HEK293 (cell line): ENCODE measurements around the gene RIMS3.

Experiments used
- CTCF ChIA-PET: fragments of 350-600 bp; formaldehyde crosslinking; extraction: SDS; loops from one replicate; lab custom pipeline; 2021; ENCODE audit warnings: antibody characterized with exemption; lab: Yijun Ruan, JAX
- POLR2A ChIA-PET: fragments of 300-600 bp; formaldehyde crosslinking; extraction: SDS; loops from one replicate; lab custom pipeline; 2020; ENCODE audit warnings: antibody characterized with exemption, inconsistent platforms; lab: Yijun Ruan, JAX
- H3K27ac ChIP-seq: fragments of 200-500 bp; sonication (Bioruptor generic); 2 replicates; pipeline ENCODE4 v1.5.1; 2014; ENCODE audit warnings: low read depth, low read length, control low read depth, inconsistent platforms; ENCODE audit errors: extremely low read depth
- H3K36me3 ChIP-seq, 2 experiments: fragments of 200-500 bp in 1 of 2; sonication (Bioruptor generic) in 1 of 2; 1 replicate in 1 of 2; 2 replicates in 1 of 2; pipeline ENCODE4 v1.5.1; 2014 to 2017; ENCODE audit warnings: inconsistent platforms in 2 of 2, low read length in 2 of 2; ENCODE audit not compliant: control insufficient read depth in 2 of 2, insufficient read depth in 1 of 2
- H3K4me1 ChIP-seq: fragments of 200-500 bp; sonication (Bioruptor generic); 2 replicates; pipeline ENCODE4 v1.5.1; 2014; ENCODE audit warnings: mild to moderate bottlenecking, low read length, inconsistent platforms; ENCODE audit not compliant: control insufficient read depth, insufficient read depth
- H3K4me3 ChIP-seq: 2 replicates; pipeline ENCODE4 v1.5.1; 2011; ENCODE audit warnings: low read depth, mild to moderate bottlenecking, control low read depth, low read length, moderate library complexity
- H3K9me3 ChIP-seq: fragments of 200-500 bp; sonication (Bioruptor generic); 2 replicates; pipeline ENCODE4 v1.5.1; 2014; ENCODE audit warnings: low read depth, low read length, inconsistent platforms; ENCODE audit not compliant: control insufficient read depth, insufficient read depth
- EGR2 ChIP-seq: fragments of 450-650 bp; formaldehyde crosslinking; IDR thresholded peaks from 2 replicates; pipeline ENCODE4 v1.5.1; 2016; ENCODE audit warnings: low read depth, missing biosample characterization, missing genetic modification characterization
- KLF1 ChIP-seq: fragments of 450-650 bp; formaldehyde crosslinking; IDR thresholded peaks from 2 replicates; pipeline ENCODE4 v1.5.1; 2016; ENCODE audit warnings: missing biosample characterization, missing genetic modification characterization
- OVOL3 ChIP-seq: fragments of 450-650 bp; formaldehyde crosslinking; IDR thresholded peaks from 2 replicates; pipeline ENCODE4 v1.5.1; 2016; ENCODE audit warnings: missing biosample characterization, missing genetic modification characterization
- TRIM28 ChIP-seq: IDR thresholded peaks from 2 replicates; pipeline ENCODE4 v1.6.1; 2011; ENCODE audit warnings: low read length, control low read depth, borderline replicate concordance
- ZNF140 ChIP-seq: fragments of 450-650 bp; formaldehyde crosslinking; IDR thresholded peaks from 2 replicates; pipeline ENCODE4 v1.5.1; 2016; ENCODE audit warnings: missing biosample characterization, missing genetic modification characterization
- ZNF175 ChIP-seq: fragments of 450-650 bp; formaldehyde crosslinking; IDR thresholded peaks from 2 replicates; pipeline ENCODE4 v1.5.1; 2016; ENCODE audit warnings: missing biosample characterization, missing genetic modification characterization
- ZNF2 ChIP-seq: fragments of 450-650 bp; formaldehyde crosslinking; IDR thresholded peaks from 2 replicates; pipeline ENCODE4 v1.5.1; 2016; ENCODE audit warnings: missing biosample characterization, missing genetic modification characterization
- ZNF23 ChIP-seq: fragments of 450-650 bp; formaldehyde crosslinking; IDR thresholded peaks from 2 replicates; pipeline ENCODE4 v1.5.1; 2016; ENCODE audit warnings: missing biosample characterization, missing genetic modification characterization, borderline replicate concordance
- ZNF248 ChIP-seq: fragments of 450-650 bp; formaldehyde crosslinking; IDR thresholded peaks from 2 replicates; pipeline ENCODE4 v1.5.1; 2017; ENCODE audit warnings: missing biosample characterization, missing genetic modification characterization
- ZNF354C ChIP-seq: fragments of 450-650 bp; formaldehyde crosslinking; IDR thresholded peaks from 2 replicates; pipeline ENCODE4 v1.5.1; 2016; ENCODE audit warnings: missing biosample characterization, missing genetic modification characterization, low read depth, borderline replicate concordance
- ZNF426 ChIP-seq: fragments of 450-650 bp; formaldehyde crosslinking; IDR thresholded peaks from 2 replicates; pipeline ENCODE4 v1.5.1; 2017; ENCODE audit warnings: missing biosample characterization, missing genetic modification characterization, mild to moderate bottlenecking, inconsistent platforms, moderate library complexity
- ZNF501 ChIP-seq: fragments of 450-650 bp; formaldehyde crosslinking; IDR thresholded peaks from 2 replicates; pipeline ENCODE4 v1.5.1; 2016; ENCODE audit warnings: missing biosample characterization, missing genetic modification characterization
- ZNF510 ChIP-seq: fragments of 450-650 bp; formaldehyde crosslinking; IDR thresholded peaks from 2 replicates; pipeline ENCODE4 v1.5.1; 2018; ENCODE audit warnings: mild to moderate bottlenecking, missing genetic modification characterization, missing biosample characterization; ENCODE audit not compliant: insufficient replicate concordance
- ZNF621 ChIP-seq: fragments of 450-650 bp; formaldehyde crosslinking; IDR thresholded peaks from 2 replicates; pipeline ENCODE4 v1.5.1; 2017; ENCODE audit warnings: missing biosample characterization, missing genetic modification characterization
- ZNF624 ChIP-seq: fragments of 450-650 bp; formaldehyde crosslinking; IDR thresholded peaks from 2 replicates; pipeline ENCODE4 v1.5.1; 2017; ENCODE audit warnings: missing biosample characterization, missing genetic modification characterization
- ZNF837 ChIP-seq: fragments of 450-650 bp; formaldehyde crosslinking; IDR thresholded peaks from 2 replicates; pipeline ENCODE4 v1.5.1; 2016; ENCODE audit warnings: missing biosample characterization, missing genetic modification characterization
- ZXDB ChIP-seq: fragments of 450-650 bp; formaldehyde crosslinking; IDR thresholded peaks from 2 replicates; pipeline ENCODE4 v1.5.1; 2016; ENCODE audit warnings: missing biosample characterization, missing genetic modification characterization
- TF ChIP-seq, protein P1 (sequence below): fragments of 450-650 bp; formaldehyde crosslinking; IDR thresholded peaks from 2 replicates; pipeline ENCODE4 v1.5.1; 2017; ENCODE audit warnings: missing biosample characterization, missing genetic modification characterization
- TF ChIP-seq, protein P2 (sequence below): fragments of 450-650 bp; formaldehyde crosslinking; IDR thresholded peaks from 2 replicates; pipeline ENCODE4 v1.5.1; 2016; ENCODE audit warnings: missing biosample characterization, missing genetic modification characterization
- TF ChIP-seq, protein P3 (sequence below): fragments of 450-650 bp; formaldehyde crosslinking; IDR thresholded peaks from 2 replicates; pipeline ENCODE4 v1.5.1; 2016; ENCODE audit warnings: missing biosample characterization, missing genetic modification characterization
- TF ChIP-seq, protein P4 (sequence below): fragments of 450-650 bp; IDR thresholded peaks from 2 replicates; pipeline ENCODE4 v1.5.1; 2018; ENCODE audit warnings: missing biosample characterization, missing genetic modification characterization

RIMS3 gene

DNA sequence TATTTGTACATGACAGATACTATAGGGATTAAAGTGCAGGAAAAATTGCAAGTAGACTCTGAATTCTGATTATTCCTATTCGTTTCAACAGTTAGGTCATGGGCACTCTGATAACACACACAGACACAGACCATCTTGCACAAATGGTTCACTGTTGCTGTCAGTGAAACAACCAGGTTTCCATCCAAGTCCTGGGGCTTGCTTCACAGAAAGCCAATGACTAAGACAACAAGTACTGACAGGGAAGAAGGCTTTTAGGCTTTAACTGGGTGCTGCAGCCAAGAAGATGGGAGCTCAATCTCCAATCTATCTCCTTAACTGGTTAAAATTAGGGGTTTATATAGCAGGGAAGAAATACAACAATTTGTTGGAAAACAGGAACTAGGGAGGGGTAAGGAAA lies 57.6 kb downstream of the RIMS3 start (continued):
- TF ChIP-seq ZNF624 (tag by site-specific recombination) (no peak), ZNF621 (no peak), ZNF23 (tag by site-specific recombination) (no peak), KLF1 (tag by site-specific recombination) (no peak), ZNF426 (tag by site-specific recombination) (no peak)

DNA sequence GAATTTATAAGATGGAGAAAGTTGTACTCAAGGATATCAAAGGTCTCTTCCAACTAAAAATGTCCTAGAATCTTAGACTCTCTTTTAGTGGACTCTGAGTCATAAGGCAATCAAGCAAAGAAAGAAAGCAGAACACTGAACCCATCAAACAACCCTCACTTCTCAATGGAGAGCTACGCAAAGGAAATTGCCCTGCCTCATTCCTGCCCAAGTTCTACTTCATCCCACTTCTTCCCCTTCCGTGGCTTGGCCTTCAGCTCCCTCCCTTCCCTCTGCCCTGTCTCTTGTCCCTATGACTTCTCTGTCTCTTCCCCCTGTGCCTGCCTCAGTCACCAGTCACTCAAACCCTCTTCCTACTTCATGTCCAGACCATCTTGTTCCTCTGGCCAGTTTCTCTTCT lies 58.5 kb downstream of the RIMS3 start:
- H3K9me3 ChIP-seq: no peaks in the 10 kb centered on the region
- H3K36me3 ChIP-seq: no peaks in the 10 kb centered on the region
- POLR2A ChIA-PET: no interaction called here
- H3K27ac ChIP-seq: no peak overlapping the region
- H3K4me1 ChIP-seq: no peaks in the 10 kb centered on the region
- no peak overlapping the region for H3K4me3 ChIP-seq
- CTCF ChIA-PET: interaction anchor here (1.0 to 1.1 kb wide), 2 partner anchors 24 to 244 kb away, joined by 3 to 4 read pairs; no protein-coding TSS in a partner anchor
- TF ChIP-seq EGR2 (no peak), ZNF510 (tag by site-specific recombination) (no peak), ZNF175 (no peak), ZNF2 (tag by site-specific recombination) (no peak), ZNF501 (no peak), ZXDB (tag by site-specific recombination) (no peak), ZNF248 (tag by site-specific recombination) (no peak), ZNF837 (tag by site-specific recombination) (no peak), TRIM28 (no peak), OVOL3 (tag by site-specific recombination) (no peak), ZNF140 (tag by site-specific recombination) (no peak)
- TF ChIP-seq, protein P1, sequence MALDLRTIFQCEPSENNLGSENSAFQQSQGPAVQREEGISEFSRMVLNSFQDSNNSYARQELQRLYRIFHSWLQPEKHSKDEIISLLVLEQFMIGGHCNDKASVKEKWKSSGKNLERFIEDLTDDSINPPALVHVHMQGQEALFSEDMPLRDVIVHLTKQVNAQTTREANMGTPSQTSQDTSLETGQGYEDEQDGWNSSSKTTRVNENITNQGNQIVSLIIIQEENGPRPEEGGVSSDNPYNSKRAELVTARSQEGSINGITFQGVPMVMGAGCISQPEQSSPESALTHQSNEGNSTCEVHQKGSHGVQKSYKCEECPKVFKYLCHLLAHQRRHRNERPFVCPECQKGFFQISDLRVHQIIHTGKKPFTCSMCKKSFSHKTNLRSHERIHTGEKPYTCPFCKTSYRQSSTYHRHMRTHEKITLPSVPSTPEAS (tag by site-specific recombination): no peak
- TF ChIP-seq, protein P2, sequence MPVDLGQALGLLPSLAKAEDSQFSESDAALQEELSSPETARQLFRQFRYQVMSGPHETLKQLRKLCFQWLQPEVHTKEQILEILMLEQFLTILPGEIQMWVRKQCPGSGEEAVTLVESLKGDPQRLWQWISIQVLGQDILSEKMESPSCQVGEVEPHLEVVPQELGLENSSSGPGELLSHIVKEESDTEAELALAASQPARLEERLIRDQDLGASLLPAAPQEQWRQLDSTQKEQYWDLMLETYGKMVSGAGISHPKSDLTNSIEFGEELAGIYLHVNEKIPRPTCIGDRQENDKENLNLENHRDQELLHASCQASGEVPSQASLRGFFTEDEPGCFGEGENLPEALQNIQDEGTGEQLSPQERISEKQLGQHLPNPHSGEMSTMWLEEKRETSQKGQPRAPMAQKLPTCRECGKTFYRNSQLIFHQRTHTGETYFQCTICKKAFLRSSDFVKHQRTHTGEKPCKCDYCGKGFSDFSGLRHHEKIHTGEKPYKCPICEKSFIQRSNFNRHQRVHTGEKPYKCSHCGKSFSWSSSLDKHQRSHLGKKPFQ (tag by site-specific recombination): no peak
- TF ChIP-seq, protein P3, sequence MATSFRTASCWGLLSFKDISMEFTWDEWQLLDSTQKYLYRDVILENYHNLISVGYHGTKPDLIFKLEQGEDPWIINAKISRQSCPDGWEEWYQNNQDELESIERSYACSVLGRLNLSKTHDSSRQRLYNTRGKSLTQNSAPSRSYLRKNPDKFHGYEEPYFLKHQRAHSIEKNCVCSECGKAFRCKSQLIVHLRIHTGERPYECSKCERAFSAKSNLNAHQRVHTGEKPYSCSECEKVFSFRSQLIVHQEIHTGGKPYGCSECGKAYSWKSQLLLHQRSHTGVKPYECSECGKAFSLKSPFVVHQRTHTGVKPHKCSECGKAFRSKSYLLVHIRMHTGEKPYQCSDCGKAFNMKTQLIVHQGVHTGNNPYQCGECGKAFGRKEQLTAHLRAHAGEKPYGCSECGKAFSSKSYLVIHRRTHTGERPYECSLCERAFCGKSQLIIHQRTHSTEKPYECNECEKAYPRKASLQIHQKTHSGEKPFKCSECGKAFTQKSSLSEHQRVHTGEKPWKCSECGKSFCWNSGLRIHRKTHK (tag by site-specific recombination): no peak
- TF ChIP-seq, all 188 proteins: peak for 0

DNA sequence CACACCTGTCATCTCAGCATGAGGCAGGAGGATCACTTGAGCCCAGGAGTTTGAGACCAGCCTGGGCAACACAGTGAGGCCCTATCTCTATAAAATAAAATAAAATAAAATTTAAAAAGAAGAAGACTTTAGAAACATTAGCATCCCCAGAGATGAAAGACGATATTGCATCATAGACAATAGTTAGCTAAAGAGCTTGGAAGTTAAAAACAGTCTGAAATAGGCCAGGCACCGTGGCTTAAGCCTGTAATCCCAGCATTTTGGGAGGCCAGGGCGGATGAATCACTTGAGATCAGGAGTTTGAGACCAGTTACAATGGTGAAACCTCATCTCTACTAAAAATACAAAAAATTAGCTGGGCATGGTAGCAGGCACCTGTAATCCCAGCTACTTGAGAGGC lies 59.3 kb downstream of the RIMS3 start:
- no peaks in the 10 kb centered on the region for H3K36me3 ChIP-seq
- CTCF ChIA-PET: no interaction called here
- TF ChIP-seq, protein P4, sequence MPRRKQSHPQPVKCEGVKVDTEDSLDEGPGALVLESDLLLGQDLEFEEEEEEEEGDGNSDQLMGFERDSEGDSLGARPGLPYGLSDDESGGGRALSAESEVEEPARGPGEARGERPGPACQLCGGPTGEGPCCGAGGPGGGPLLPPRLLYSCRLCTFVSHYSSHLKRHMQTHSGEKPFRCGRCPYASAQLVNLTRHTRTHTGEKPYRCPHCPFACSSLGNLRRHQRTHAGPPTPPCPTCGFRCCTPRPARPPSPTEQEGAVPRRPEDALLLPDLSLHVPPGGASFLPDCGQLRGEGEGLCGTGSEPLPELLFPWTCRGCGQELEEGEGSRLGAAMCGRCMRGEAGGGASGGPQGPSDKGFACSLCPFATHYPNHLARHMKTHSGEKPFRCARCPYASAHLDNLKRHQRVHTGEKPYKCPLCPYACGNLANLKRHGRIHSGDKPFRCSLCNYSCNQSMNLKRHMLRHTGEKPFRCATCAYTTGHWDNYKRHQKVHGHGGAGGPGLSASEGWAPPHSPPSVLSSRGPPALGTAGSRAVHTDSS (tag by site-specific recombination): no peak
- TF ChIP-seq ZNF354C (tag by site-specific recombination): no peak
- TF ChIP-seq, all 188 proteins: peak for 0
- Histone ChIP-seq H3K9me3 (no peaks in the 10 kb centered on the region), H3K4me1 (no peaks in the 10 kb centered on the region), H3K4me3 (no peak overlapping the region), H3K27ac (no peak overlapping the region)
- POLR2A ChIA-PET: no interaction called here
